ENCODE measurements around the gene KRR1.

DNA sequence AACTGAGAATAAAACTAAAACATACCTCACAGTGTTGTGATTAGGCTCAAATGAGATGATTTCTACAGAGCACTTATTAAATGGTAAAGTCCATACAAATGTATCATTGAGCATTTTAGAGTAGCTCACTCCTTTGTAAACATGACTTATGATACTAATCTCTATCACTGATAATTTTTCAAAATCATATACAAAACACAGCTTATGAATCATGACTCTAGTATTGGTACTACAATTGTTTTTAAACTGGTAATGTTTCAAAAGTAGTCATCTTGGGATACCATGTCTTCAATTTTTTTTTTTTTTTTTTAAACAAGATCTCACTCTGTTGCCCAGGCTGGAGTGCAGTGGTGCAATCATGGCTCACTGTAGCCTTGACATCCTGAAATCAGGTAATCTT, 40.1 kb upstream of the KRR1 start:
- TF ChIP-seq, protein P1, sequence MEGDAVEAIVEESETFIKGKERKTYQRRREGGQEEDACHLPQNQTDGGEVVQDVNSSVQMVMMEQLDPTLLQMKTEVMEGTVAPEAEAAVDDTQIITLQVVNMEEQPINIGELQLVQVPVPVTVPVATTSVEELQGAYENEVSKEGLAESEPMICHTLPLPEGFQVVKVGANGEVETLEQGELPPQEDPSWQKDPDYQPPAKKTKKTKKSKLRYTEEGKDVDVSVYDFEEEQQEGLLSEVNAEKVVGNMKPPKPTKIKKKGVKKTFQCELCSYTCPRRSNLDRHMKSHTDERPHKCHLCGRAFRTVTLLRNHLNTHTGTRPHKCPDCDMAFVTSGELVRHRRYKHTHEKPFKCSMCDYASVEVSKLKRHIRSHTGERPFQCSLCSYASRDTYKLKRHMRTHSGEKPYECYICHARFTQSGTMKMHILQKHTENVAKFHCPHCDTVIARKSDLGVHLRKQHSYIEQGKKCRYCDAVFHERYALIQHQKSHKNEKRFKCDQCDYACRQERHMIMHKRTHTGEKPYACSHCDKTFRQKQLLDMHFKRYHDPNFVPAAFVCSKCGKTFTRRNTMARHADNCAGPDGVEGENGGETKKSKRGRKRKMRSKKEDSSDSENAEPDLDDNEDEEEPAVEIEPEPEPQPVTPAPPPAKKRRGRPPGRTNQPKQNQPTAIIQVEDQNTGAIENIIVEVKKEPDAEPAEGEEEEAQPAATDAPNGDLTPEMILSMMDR (IDR thresholded peaks at IDR 0.05), result no peak
- no peak for TF ChIP-seq POLR2A (IDR thresholded peaks at IDR 0.05)
